Activated CD8-positive, alpha-beta T cell treated with anti-CD3 and anti-CD28 coated beads for 36 hours (primary cell): Measurements from ENCODE around the gene BCL2. TPM values are rescaled to one million over a fixed set of nuclear protein-coding genes. Genes with fewer than 3 reads are reported as not detected.

Experiments used
- ATAC-seq: fragments of 200-7000 bp; cut with Tn5 transposase; one replicate; pipeline ENCODE4 v1.10.0; 2021; ENCODE audit warnings: mild to moderate bottlenecking, moderate library complexity
- CTCF ChIA-PET: fragments of 350-600 bp; sonication (Branson Sonifier 250); formaldehyde crosslinking; loops from one replicate; lab custom pipeline; 2021; ENCODE audit warnings: antibody characterized with exemption; lab: Charles Lee
- POLR2A ChIA-PET: fragments of 350-600 bp; sonication (Branson Sonifier 250); formaldehyde crosslinking; loops from one replicate; lab custom pipeline; 2021; ENCODE audit warnings: antibody characterized with exemption; lab: Charles Lee
- DNase-seq: peaks from one replicate; pipeline ENCODE4 v3.0.0-alpha.2; 2020
- H3K27ac Mint-ChIP-seq: one replicate; pipeline ENCODE4 v1.8.0; 2021; ENCODE audit warnings: mild to moderate bottlenecking, mixed read lengths
- H3K27me3 Mint-ChIP-seq: one replicate; pipeline ENCODE4 v1.8.0; 2021; ENCODE audit warnings: mixed read lengths
- H3K36me3 Mint-ChIP-seq: one replicate; pipeline ENCODE4 v1.8.0; 2021; ENCODE audit warnings: low read depth, mixed read lengths
- H3K4me1 Mint-ChIP-seq: one replicate; pipeline ENCODE4 v1.8.0; 2021; ENCODE audit warnings: low read depth, mixed read lengths
- H3K4me3 Mint-ChIP-seq: one replicate; pipeline ENCODE4 v1.8.0; 2021; ENCODE audit warnings: mild to moderate bottlenecking, moderate library complexity, mixed read lengths
- H3K9me3 Mint-ChIP-seq: one replicate; pipeline ENCODE4 v1.8.0; 2021; ENCODE audit warnings: mixed read lengths
- CTCF ChIP-seq: fragments of 200-600 bp; IDR thresholded peaks from one replicate; pipeline ENCODE4 v1.8.0; 2022; ENCODE audit warnings: antibody characterized with exemption, mild to moderate bottlenecking
- intact Hi-C: fragments of 100-400 bp; cut with micrococcal nuclease; formaldehyde crosslinking; loops from one replicate; pipeline ENCODE4 v1.10.0; 2022
- total RNA-seq, 2 experiments: library from RNA; stranded (reverse); gene quantifications; one replicate each; pipeline ENCODE4 v1.2.3, GENCODE V29; 2021

BCL2 gene
- total RNA-seq, 2 experiments from 2014 or later, result 104 to 107 TPM

DNA sequence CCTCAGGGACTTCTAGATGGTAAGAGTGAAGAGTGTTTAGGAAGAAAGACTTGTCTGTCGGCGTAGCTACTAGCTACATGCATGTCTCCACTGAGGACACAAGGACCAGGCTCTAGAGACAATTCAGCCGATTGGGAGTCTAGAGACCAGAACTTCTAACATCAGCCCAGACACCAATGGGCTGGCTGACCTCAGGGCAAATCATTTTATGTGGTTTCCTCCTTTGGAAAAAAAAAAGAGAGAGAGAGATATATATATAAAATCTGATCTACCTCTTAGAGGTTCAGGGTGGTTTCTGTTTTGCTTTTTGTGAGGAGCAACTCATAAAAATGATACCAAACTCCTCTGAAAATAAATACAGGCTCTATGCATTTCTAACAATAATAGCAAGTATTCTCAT lies 212.8 kb downstream of the BCL2 start:
- Mint-ChIP-seq H3K4me1 (peaks cover 28% of the 10 kb centered on the region), H3K36me3 (no peaks in the 10 kb centered on the region)
- no peak for TF ChIP-seq CTCF

DNA sequence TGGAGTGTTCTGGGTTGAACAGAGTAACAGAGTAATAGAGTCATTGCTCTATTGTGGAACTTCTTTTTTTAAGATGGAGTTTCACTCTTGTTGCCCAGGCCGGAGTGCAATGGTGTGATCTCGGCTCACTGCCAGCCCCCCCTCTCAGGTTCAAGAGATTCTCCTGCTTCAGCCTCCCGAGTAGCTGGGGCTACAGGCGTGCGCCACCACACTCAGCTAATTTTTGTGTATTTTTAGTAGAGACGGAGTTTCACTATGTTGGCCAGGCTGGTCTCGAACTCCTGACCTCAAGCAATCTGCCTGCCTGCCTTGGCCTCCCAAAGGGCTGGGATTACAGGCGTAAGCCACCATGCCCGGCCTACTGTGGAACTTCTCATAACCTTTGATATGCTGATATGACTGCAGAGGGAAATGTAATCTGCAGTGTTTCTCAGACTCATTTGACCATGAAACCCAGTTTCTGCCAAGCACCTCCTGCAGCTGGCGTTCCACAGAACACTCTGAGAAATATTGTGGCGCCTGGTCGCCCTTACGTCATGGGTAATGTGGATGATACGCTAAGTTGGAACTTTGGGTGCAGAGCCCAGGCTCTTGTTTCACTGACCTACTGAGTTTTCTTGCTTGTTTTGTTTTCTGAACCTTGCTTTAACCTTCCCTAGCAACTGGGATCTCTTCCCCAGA lies 213.8 kb downstream of the BCL2 start:
- DNase-seq (no peak), ATAC-seq (no peak)
- Mint-ChIP-seq H3K9me3 (no peaks in the 10 kb centered on the region), H3K4me3 (no peak overlapping the region), H3K36me3 (no peaks in the 10 kb centered on the region), H3K4me1 (peaks cover 29% of the 10 kb centered on the region), H3K27ac (no peak overlapping the region), H3K27me3 (peaks cover 2% of the 10 kb centered on the region)
- ChIA-PET POLR2A (no interaction called here), CTCF (interaction anchor here (1.0 to 2.0 kb wide), 2 partner anchors 10 to 217 kb away, joined by 3 to 6 read pairs; no protein-coding TSS in a partner anchor)
- intact Hi-C loops, result no loop called here
- TF ChIP-seq CTCF, result no peak

More for the DNA sequence above, 212.8 kb downstream of the BCL2 start:
- peak; percentile 48 for ATAC-seq
- intact Hi-C loops, result no loop called here
- peak overlapping the region; percentile 73 for H3K27ac Mint-ChIP-seq
- H3K27me3 Mint-ChIP-seq, result peaks cover 2% of the 10 kb centered on the region
- ChIA-PET CTCF (interaction anchor here (1.3 to 2.0 kb wide), 2 partner anchors 51 to 216 kb away, joined by 4 to 6 read pairs; no protein-coding TSS in a partner anchor), POLR2A (interaction anchor here (0.7 kb wide), 1 partner anchor 55 kb away, joined by 4 read pairs; no protein-coding TSS in a partner anchor)
- peak overlapping the region; percentile 20 for H3K4me3 Mint-ChIP-seq
- DNase-seq, result no peak
- no peaks in the 10 kb centered on the region for H3K9me3 Mint-ChIP-seq

- ATAC-seq (no peak), DNase-seq (no peak)
- Mint-ChIP-seq H3K4me1 (peaks cover 36% of the 10 kb centered on the region), H3K27ac (no peak overlapping the region), H3K36me3 (no peaks in the 10 kb centered on the region), H3K9me3 (no peaks in the 10 kb centered on the region), H3K4me3 (no peak overlapping the region), H3K27me3 (peaks cover 2% of the 10 kb centered on the region)
- CTCF ChIA-PET, result interaction anchor here (1.0 kb wide), 1 partner anchor 9 kb away, joined by 3 read pairs; no protein-coding TSS in a partner anchor
- POLR2A ChIA-PET, result no interaction called here
- intact Hi-C loops, result no loop called here
- no peak for TF ChIP-seq CTCF
Measured at GRCh38 chr18:63104868-63105267, 214.7 kb downstream of the BCL2 start.

DNA sequence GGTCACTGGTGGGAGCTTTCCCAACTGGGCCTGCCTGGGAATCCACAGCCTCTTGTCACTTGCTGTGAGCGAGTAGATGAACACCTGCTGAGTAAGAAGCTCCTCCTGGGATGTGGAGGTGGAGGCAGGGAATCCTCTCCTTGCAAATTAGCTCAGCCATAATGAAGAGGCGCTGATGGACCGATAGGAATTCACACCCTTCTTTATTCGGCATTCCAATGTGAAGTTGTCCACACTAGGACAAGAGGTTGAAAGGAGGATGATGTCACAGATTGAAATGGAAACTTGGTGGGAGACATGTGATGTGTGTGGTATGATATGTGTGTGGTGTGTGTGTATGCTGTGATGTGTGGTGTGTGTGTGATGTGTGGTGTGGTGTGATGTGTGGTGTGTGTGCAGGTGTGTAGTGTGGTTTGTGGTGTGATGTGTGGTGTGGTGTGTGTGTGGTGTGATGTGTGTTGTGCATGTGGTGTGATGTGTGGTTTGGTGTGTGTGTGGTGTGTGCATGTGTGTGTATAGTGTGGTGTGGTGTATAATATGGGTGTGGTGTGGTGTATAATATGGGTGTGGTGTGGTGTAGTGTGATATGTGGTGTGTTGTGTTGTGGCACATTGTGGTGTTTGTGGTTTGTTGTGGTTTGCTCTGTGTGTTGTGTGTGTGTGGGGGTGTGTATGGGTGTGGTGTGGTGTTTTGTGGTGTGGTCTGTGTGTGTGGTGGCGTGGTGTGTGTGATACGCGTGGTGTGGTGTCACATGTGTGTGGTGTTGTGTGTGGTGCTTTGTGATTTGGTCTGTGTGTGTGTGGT lies 216.4 kb downstream of the BCL2 start:
- no peaks in the 10 kb centered on the region for H3K9me3 Mint-ChIP-seq
- peaks cover 2% of the 10 kb centered on the region for H3K27me3 Mint-ChIP-seq
- no peak for ATAC-seq
- H3K27ac Mint-ChIP-seq, result peak overlapping the region; percentile 30
- H3K36me3 Mint-ChIP-seq, result no peaks in the 10 kb centered on the region
- POLR2A ChIA-PET, result interaction anchor here (0.9 kb wide), 1 partner anchor 211 kb away, joined by 3 read pairs; no protein-coding TSS in a partner anchor
- CTCF ChIA-PET, result interaction anchor here (0.9 to 2.0 kb wide), 2 partner anchors 215 to 219 kb away, joined by 3 to 7 read pairs; no protein-coding TSS in a partner anchor
- intact Hi-C loops, result no loop called here
- DNase-seq, result no peak
- H3K4me1 Mint-ChIP-seq, result peaks cover 53% of the 10 kb centered on the region
- no peak for TF ChIP-seq CTCF
- H3K4me3 Mint-ChIP-seq, result peak overlapping the region; percentile 9
